GM10266 (cell line): ENCODE measurements around the gene VAV2.
"Not testable (repeated sequence)": the region's sequence is repeated elsewhere in the genome, so short reads cannot be mapped to it uniquely, and the experiment has no call there.

Experiments
- DNase-seq: peaks from one replicate; pipeline ENCODE4 v3.0.0; 2012; ENCODE audit errors: extremely low spot score
- CTCF ChIP-seq: IDR thresholded peaks from 2 replicates; pipeline ENCODE4 v1.5.1; 2012; ENCODE audit warnings: mild to moderate bottlenecking, low read depth; ENCODE audit not compliant: control insufficient read depth, insufficient read depth; ENCODE audit errors: missing control alignments

Gene VAV2

DNA sequence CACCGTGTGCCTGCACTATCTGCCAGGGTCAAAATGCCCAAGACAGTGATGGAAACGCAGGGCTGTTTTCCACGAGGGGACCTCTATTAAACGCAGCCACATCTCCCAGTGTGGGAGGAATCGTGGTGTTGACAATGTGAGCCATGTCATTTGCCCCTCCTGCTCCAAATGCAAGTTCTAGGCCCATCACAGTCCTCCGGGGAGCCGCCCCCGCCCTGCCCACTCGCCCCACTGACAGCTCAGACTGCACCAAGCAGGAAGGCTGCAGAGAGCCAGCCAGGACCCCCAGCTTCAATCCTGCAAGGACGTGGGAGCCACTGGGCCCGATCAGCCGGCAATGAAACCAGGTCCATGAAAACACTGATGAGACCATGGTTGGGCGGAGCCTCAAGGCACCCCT is 85.9 kb downstream of the VAV2 start:
- no peak for DNase-seq
- no peak for TF ChIP-seq CTCF

DNA sequence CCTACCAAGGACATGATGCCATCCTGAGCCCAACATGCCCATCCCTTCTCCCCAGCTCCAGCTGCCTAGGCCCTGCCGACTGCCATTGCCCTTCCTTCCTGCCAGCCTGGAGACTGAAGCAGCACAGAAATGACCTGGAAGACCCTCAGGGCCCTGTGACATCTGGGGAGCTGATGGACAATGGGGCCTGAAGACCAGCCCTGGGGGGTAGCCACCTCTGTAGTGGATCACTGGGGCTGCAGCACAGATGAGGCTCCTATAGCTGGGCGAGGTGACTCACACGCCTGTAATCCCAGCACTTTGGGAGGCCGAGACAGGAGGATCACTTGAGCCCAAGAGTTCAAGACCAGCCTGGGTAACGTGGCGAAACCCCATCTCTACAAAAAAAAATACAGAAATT is 86.6 kb downstream of the VAV2 start:
- no peak for TF ChIP-seq CTCF
- no peak for DNase-seq

DNA sequence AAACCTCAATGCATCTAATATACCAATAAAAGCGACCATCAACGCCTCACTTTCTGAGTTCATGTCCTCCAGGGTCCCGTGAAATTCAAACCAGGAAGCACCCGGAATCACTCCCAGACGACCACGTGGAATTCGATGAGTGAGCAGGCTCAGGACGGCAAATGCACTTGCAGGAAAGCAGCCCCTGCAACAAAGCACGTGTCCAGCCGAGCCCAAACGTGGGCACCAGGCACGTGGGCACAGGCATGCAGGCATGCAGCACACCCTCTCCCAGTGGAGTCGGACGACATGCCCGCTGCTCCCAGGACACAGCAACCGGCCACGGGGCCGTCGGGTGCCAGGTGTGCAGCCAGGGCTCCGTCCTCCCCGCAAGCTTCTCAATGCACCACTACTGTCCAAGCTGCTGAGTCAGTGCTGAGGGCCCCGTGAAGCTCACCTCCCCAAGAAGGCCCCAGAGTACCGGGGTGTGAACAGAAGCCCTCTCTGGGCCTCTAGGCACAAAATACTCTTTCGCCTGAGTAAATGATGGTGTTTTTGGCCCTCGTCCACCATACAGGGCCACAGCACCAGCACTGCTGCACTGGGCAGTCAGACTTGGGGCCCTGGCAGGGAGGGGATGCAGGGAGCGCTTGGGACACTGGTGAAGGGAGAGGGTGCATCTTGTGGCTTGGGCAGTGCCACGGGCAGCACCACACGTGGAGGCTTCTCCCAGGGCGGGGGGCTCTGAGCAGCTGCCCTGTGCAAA is 87.6 kb downstream of the VAV2 start:
- no peak for TF ChIP-seq CTCF
- DNase-seq = no peak

- TF ChIP-seq CTCF = no peak
- DNase-seq = peak; percentile 58
These were observed 90.8 kb downstream of the VAV2 start for GRCh38 chr9:133901184-133901835.

- no peak for TF ChIP-seq CTCF
- DNase-seq = no peak
These were observed 94.4 kb downstream of the VAV2 start for GRCh38 chr9:133897675-133898074.

DNA sequence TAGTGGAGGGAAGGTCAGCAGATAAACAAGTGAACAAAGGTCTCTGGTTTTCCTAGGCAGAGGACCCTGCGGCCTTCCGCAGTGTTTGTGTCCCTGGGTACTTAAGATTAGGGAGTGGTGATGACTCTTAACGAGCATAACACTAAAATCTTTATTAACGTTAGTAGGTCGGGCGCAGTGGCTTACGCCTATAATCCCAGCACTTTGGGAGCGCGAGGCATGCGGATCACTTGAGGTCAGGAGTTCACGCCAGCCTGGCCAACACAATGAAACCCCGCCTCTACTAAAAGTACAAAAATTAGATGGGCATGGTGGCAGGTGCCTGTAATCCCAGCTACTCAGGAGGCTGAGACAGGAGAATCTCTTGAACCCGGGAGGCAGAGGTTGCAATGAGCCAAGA is 96.1 kb downstream of the VAV2 start:
- DNase-seq = not testable (repeated sequence)

DNA sequence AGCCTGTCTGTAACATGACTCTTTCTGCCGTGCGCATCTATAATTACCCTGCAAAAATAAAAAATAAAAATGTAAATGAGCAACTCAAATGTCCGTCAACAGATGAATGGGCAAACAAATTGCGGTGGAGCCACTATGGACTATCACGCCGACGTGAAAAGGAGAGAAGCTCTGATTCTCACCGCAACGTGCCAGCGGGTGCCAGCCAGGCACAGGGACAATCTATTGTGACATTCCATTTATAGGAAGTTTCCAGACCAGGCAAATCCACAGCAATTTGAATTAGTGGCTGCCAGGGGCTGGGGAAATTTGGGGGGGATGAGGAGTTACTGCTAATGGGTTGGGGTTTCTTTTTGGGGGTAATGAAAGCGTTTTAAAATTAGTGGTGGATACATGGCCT is 96.8 kb downstream of the VAV2 start:
- DNase-seq = no peak
- no peak for TF ChIP-seq CTCF
